ENCODE data around the gene KIF3A. TPM values are rescaled to one million over a fixed set of nuclear protein-coding genes. Genes with fewer than 3 reads are reported as not detected.
A peak's percentile ranks its signal among the peaks of the same experiment; 100 is the strongest.

The KIF3A gene
- total RNA-seq, 1 donor from 2014 or later: 20.0 TPM

DNA sequence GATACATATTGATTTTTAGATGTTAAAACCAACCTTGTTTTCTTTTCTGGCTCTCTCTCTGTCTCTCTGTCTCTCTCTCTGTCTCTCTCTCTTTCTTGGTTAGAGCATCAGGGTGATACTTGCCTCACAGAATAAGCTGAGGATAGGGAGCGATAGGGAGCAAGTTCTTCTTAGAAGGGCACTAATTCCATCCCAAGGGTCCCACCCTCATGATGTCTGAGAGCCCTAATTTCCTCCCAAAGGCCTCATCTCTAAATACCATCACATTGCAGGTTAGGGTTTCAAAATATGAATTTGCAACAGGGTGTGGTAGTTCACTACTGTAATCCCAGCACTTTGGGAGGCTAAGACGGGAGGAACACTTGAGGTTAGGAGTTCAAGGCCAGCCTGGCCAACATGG lies 4.8 kb upstream of the KIF3A start:
- Mint-ChIP-seq H3K4me1 (ENCODE audit: unreplicated experiment) (peaks cover 10% of the 10 kb centered on the region), H3K27ac (no peak overlapping the region), H3K36me3 (no peaks in the 10 kb centered on the region), H3K9me3 (no peaks in the 10 kb centered on the region), H3K4me3 (no peak overlapping the region), H3K27me3 (peaks cover 45% of the 10 kb centered on the region)
- TF ChIP-seq CTCF (conservative IDR thresholded peaks at IDR 0.05): no peak
- no peak for DNase-seq (ENCODE audit: extremely low spot score, unreplicated experiment)

DNA sequence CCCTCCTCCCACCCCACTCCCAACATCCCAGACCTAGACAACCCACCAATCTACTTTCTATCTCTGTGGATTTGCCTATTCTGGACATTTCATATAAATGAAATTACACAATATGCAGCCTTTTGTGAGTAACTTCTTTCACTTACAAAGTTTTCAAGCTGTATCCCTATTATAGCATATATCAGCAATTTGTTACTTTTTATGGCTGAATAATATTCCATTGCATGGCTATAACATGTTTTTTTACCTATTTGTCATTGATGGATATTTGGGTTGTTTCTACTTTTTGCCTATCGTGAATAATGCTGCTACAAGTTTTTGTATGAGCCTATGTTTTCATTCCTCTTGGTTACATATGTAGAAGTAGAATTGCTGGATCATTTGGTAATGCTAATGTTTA lies 1.9 kb upstream of the KIF3A start:
- H3K27ac Mint-ChIP-seq: no peak overlapping the region
- TF ChIP-seq CTCF (conservative IDR thresholded peaks at IDR 0.05): no peak
- peaks cover 20% of the 10 kb centered on the region for H3K27me3 Mint-ChIP-seq
- H3K4me3 Mint-ChIP-seq: no peak overlapping the region
- H3K36me3 Mint-ChIP-seq: no peaks in the 10 kb centered on the region
- no peak for DNase-seq (ENCODE audit: extremely low spot score, unreplicated experiment)
- H3K4me1 Mint-ChIP-seq (ENCODE audit: unreplicated experiment): peaks cover 24% of the 10 kb centered on the region
- H3K9me3 Mint-ChIP-seq: no peaks in the 10 kb centered on the region

DNA sequence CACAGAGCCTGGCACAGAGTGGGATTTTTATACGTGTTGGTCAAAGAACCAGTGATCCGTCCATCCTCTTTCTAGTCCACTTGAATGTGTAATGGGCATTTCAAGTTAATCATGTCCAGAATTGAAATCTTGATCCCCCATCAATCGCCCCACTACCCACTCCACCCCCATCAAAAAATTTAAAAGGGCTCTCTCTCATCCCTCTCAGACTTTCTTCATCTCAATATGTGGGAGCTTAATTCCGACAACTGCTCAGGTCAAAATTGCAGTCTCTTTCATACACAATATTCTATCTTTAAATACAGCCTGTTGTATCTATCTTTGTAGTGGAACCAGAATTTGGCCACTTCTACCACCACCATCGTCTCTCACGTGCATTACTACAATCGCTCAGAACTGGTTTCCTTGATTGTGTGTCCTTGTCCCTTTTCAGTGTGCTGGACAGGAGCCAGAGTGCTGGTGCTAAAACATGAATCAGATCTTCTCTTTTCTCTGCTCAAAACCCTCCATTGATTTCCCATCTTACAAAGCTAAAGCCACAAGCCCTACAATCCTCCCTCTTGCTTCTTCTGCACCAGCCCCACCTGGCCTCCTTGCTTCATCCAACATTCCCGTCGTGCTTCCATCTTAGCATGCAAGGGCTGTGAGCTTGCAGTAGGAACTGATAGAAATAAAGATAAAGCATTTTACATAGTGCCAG lies 786 bp upstream of the KIF3A start:
- TF ChIP-seq CTCF (conservative IDR thresholded peaks at IDR 0.05): no peak
- Mint-ChIP-seq H3K4me3 (peak overlapping the region; percentile 93), H3K9me3 (no peaks in the 10 kb centered on the region), H3K36me3 (no peaks in the 10 kb centered on the region), H3K27me3 (peaks cover 19% of the 10 kb centered on the region), H3K4me1 (ENCODE audit: unreplicated experiment) (peaks cover 24% of the 10 kb centered on the region), H3K27ac (peak overlapping the region; percentile 83)
- DNase-seq (ENCODE audit: extremely low spot score, unreplicated experiment): no peak

GRCh38 chr5:132734687-132735086 lies 2.7 kb downstream of the KIF3A start:
- no peaks in the 10 kb centered on the region for H3K9me3 Mint-ChIP-seq
- peaks cover 3% of the 10 kb centered on the region for H3K36me3 Mint-ChIP-seq
- H3K27me3 Mint-ChIP-seq: peaks cover 2% of the 10 kb centered on the region
- no peak for TF ChIP-seq CTCF (conservative IDR thresholded peaks at IDR 0.05)
- H3K27ac Mint-ChIP-seq: no peak overlapping the region
- H3K4me3 Mint-ChIP-seq: peak overlapping the region; percentile 42
- H3K4me1 Mint-ChIP-seq (ENCODE audit: unreplicated experiment): peaks cover 24% of the 10 kb centered on the region
- no peak for DNase-seq (ENCODE audit: extremely low spot score, unreplicated experiment)

DNA sequence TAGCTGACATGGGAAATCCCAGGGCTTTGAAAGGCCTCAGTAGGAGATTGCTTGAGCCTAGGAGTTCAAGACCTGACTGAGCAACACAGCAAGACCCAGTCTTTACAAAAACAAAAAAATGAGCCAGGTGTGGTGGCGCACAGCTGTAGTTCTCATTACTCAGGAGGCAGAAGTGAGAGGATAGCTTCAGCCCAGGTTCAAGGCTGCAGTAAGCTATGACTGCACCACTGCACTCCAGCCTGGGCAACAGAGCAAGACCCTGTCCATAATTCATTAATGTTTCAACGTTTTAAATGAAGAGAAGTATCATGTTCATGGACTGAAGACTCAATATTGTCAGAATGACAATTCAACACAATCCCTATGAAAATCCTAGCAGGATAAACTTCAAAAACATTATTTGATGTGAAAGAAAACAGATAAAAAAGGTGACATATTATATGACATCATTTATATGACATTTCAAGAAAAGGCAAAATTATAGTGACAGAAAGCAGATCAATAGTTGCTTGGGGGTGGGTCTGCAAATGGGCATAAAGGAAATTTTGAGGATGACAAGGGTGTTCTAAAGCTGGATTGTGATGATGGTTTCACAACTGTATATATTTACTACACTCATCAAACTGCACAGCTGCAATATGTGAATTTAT lies 3.7 kb downstream of the KIF3A start:
- H3K9me3 Mint-ChIP-seq: no peaks in the 10 kb centered on the region
- peaks cover 24% of the 10 kb centered on the region for H3K4me1 Mint-ChIP-seq (ENCODE audit: unreplicated experiment)
- H3K4me3 Mint-ChIP-seq: no peak overlapping the region
- no peak for TF ChIP-seq CTCF (conservative IDR thresholded peaks at IDR 0.05)
- H3K27me3 Mint-ChIP-seq: no peaks in the 10 kb centered on the region
- H3K36me3 Mint-ChIP-seq: peaks cover 3% of the 10 kb centered on the region
- no peak overlapping the region for H3K27ac Mint-ChIP-seq
- DNase-seq (ENCODE audit: extremely low spot score, unreplicated experiment): no peak

Measured in type B pancreatic cell (in vitro differentiated cells).